DND-41 (cell line): ENCODE data around the gene EXOSC7.
A peak's percentile ranks its signal among the peaks of the same experiment; 100 is the strongest.

ENCODE experiments used
- ATAC-seq: fragments of 200-7000 bp; cut with Tn5 transposase; 3 replicates; pipeline ENCODE4 v1.9.1; 2021; ENCODE audit warnings: low read depth; ENCODE audit not compliant: insufficient read depth
- DNase-seq: peaks from one replicate; pipeline ENCODE4 v3.0.0-alpha.2; 2020
- H2AFZ ChIP-seq: 2 replicates; pipeline ENCODE4 v1.6.0; 2012; ENCODE audit warnings: low read depth, low read length
- H3K27ac ChIP-seq: 2 replicates; pipeline ENCODE4 v1.5.1; 2012; ENCODE audit warnings: low read length, inconsistent platforms
- H3K27me3 ChIP-seq: fragments of 200-600 bp; sonication (generic); 2 replicates; pipeline ENCODE4 v1.6.0; 2012; ENCODE audit warnings: low read length, mild to moderate bottlenecking, inconsistent platforms; ENCODE audit not compliant: insufficient read depth, poor library complexity
- H3K36me3 ChIP-seq: 2 replicates; pipeline ENCODE4 v1.5.1; 2012; ENCODE audit warnings: low read length, inconsistent platforms; ENCODE audit not compliant: insufficient read depth
- H3K4me1 ChIP-seq: 2 replicates; pipeline ENCODE4 v1.5.1; 2012; ENCODE audit warnings: mild to moderate bottlenecking, low read length; ENCODE audit not compliant: insufficient read depth
- H3K4me2 ChIP-seq: 2 replicates; pipeline ENCODE4 v1.6.0; 2012; ENCODE audit warnings: mild to moderate bottlenecking, moderate library complexity, low read length, inconsistent platforms; ENCODE audit not compliant: insufficient read depth
- H3K4me3 ChIP-seq, 2 experiments: fragments of 200-600 bp in 1 of 2; shearing (Covaris generic) in 1 of 2; 2 replicates each; pipeline ENCODE4 v1.5.1; 2012 to 2016; ENCODE audit warnings: inconsistent platforms in 2 of 2, low read length in 2 of 2, mild to moderate bottlenecking in 2 of 2, low read depth in 1 of 2, moderate library complexity in 1 of 2
- H3K79me2 ChIP-seq: 2 replicates; pipeline ENCODE4 v1.6.0; 2012; ENCODE audit warnings: low read length, inconsistent platforms; ENCODE audit not compliant: insufficient read depth
- H3K9ac ChIP-seq: 2 replicates; pipeline ENCODE4 v1.6.0; 2012; ENCODE audit warnings: low read depth, mild to moderate bottlenecking, inconsistent platforms, low read length, moderate library complexity
- H3K9me3 ChIP-seq: 2 replicates; pipeline ENCODE4 v1.5.1; 2012; ENCODE audit warnings: low read length, moderate library complexity, mild to moderate bottlenecking, inconsistent platforms; ENCODE audit not compliant: insufficient read depth, severe bottlenecking
- H4K20me1 ChIP-seq: 2 replicates; pipeline ENCODE4 v1.6.0; 2012; ENCODE audit warnings: low read length; ENCODE audit not compliant: insufficient read depth
- CTCF ChIP-seq: IDR thresholded peaks from 2 replicates; pipeline ENCODE4 v1.5.1; 2012; ENCODE audit warnings: borderline replicate concordance, low read length, moderate library complexity, mild to moderate bottlenecking; ENCODE audit not compliant: poor library complexity, severe bottlenecking; ENCODE audit errors: extremely low read depth
- EZH2 ChIP-seq: IDR thresholded peaks from 3 replicates; pipeline ENCODE4 v1.6.1; 2012; ENCODE audit warnings: borderline replicate concordance, low read depth, mild to moderate bottlenecking, moderate library complexity, low read length, inconsistent platforms; ENCODE audit not compliant: severe bottlenecking

The EXOSC7 gene

GRCh38 chr3:44932986-44933944, 42.8 kb upstream of the EXOSC7 start:
- Histone ChIP-seq H3K9me3 (no peaks in the 10 kb centered on the region), H3K36me3 (peaks cover 74% of the 10 kb centered on the region), H3K9ac (no peak overlapping the region), H3K4me1 (peaks cover 6% of the 10 kb centered on the region; the same call in 1 of the 2 replicates), H2AFZ (no peak overlapping the region), H3K4me2 (no peak overlapping the region), H4K20me1 (no peaks in the 10 kb centered on the region), H3K4me3 (no peak overlapping the region), H3K27ac (peak overlapping the region; percentile 20), H3K27me3 (no peaks in the 10 kb centered on the region), H3K79me2 (no peaks in the 10 kb centered on the region)
- ATAC-seq = peak; percentile 56; the same call in 1 of the 3 replicates
- DNase-seq = no peak
- TF ChIP-seq EZH2 (no peak), CTCF (no peak)

- Histone ChIP-seq H3K4me3 (no peak overlapping the region), H3K27me3 (no peaks in the 10 kb centered on the region), H3K9me3 (no peaks in the 10 kb centered on the region), H3K36me3 (peaks cover 64% of the 10 kb centered on the region), H3K4me2 (no peak overlapping the region), H3K27ac (no peak overlapping the region), H3K9ac (no peak overlapping the region), H3K4me1 (no peaks in the 10 kb centered on the region), H2AFZ (no peak overlapping the region), H4K20me1 (no peaks in the 10 kb centered on the region), H3K79me2 (no peaks in the 10 kb centered on the region)
- no peak for DNase-seq
- no peak for ATAC-seq
- TF ChIP-seq CTCF = no peak
These were observed 36.4 kb upstream of the EXOSC7 start for GRCh38 chr3:44939581-44940036.

DNA sequence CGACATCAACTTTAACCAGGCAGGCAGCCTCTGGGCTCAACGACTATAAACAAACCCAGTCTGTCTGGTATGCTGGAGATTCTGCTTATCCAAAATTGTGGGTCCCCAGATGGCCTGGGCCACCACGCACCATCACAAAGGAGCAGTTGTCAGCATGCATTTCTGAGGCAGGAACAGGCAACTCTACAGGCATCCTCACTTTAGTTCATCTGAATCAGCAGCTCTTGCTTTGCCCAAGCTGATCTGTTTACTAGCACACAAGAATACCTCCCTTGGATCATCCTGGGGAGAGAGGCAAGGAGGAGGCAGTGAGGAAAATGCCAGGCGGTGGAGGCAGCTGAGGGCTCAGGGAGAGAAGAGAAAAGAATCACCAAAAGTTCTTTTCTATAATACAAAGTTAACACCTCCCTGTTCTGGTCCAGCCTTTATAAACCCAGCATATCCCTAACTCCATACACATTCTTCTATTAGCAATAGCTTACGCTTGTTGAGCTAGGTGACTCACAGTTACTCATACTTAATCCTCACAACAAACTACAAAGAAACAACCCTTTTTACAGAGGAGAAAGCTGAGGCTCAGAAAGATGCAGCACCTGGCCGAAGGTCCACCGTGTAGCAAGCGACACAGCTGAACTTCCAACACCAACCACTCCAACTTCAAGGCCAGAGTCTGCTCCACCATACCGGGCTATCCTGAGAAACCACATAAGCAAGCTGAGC, 33.7 kb upstream of the EXOSC7 start:
- Histone ChIP-seq H3K4me1 (no peaks in the 10 kb centered on the region), H4K20me1 (0 out of 2 replicates have a peak, but pooled peaks cover 4% of the 10 kb centered on the region), H3K9me3 (no peaks in the 10 kb centered on the region), H3K4me2 (no peak overlapping the region), H3K9ac (no peak overlapping the region), H3K27ac (no peak overlapping the region), H3K27me3 (no peaks in the 10 kb centered on the region), H3K4me3 (no peak overlapping the region), H2AFZ (no peak overlapping the region), H3K36me3 (peaks cover 67% of the 10 kb centered on the region), H3K79me2 (no peaks in the 10 kb centered on the region)
- ATAC-seq = no peak
- TF ChIP-seq EZH2 (no peak), CTCF (no peak)
- DNase-seq = no peak
